Measurements from ENCODE around the gene EPHB2.

The EPHB2 gene

DNA sequence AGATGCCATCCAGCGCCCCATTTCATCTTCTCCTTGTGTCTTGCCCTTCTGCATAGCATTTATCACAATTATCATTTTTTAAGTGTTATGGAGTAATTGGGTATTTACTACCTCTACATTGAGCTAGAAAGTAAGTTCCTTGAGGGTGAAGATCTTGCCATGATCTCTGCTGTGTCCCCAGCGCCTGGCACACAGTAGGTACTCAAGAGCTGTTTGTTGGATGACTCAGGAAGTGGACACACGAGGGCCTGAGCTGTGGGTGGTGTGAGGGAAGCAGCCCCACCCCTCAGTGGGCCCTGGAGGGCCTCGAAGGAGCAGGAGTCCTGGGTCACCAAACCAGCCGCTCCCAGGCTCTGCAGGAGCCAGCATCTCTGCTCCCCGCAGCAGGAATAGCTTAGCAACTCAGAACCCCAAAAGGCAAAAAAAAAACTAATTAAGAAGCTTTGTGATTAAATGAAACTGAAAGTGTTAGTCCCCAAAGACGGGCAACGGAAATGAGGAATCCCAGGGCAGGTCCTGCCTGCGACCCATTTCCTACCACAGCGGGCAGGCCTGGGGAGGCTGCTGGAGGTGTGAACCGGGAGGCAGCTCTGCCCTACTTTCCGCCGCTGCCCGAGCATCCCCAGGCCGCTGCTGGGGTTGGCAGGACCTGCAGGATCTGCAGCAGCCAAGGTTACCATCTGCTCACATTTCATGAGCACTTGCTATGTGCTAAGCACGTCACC is 174.3 kb downstream of the EPHB2 start:
- DNase-seq: no peak

DNA sequence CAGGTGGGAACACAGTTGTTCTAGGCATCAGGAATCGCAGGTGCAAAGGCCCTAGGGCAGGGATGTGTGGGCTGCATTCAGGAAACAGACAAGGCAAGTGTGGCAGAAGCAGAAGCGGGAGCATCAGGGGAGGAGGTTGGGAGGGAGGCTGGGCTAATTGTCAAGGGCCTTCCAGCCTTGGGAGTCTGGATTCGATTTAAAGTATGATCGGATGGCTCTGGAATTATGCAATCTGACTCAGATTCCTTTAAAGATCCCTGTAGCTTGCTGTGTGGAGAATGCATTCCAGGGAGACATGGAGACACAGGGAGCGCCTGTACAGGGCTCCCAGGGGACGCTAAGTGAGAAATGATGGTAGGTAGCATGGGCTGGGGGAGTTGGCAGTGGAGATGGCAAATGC is 175.6 kb downstream of the EPHB2 start:
- no peak for DNase-seq

DNA sequence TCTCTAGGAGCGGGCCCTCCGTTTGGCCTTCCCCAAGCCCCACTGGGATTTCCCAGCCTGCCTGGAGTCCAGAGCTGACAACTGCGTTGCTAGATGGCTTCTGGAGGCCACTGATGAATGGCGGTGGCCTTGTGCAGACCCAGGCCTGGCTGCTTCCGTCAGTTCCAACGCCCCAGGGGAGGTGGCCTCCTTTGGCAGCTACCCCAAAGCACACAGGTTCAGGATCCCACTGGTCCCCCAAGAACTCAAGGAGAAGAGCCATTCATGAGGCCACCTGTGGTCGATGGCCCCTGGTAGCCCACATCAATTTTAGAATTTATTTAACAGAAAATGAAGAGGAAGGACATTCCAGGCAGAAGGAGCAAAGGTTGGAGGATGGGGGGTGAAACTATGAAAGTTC is 176.9 kb downstream of the EPHB2 start:
- DNase-seq: no peak

DNA sequence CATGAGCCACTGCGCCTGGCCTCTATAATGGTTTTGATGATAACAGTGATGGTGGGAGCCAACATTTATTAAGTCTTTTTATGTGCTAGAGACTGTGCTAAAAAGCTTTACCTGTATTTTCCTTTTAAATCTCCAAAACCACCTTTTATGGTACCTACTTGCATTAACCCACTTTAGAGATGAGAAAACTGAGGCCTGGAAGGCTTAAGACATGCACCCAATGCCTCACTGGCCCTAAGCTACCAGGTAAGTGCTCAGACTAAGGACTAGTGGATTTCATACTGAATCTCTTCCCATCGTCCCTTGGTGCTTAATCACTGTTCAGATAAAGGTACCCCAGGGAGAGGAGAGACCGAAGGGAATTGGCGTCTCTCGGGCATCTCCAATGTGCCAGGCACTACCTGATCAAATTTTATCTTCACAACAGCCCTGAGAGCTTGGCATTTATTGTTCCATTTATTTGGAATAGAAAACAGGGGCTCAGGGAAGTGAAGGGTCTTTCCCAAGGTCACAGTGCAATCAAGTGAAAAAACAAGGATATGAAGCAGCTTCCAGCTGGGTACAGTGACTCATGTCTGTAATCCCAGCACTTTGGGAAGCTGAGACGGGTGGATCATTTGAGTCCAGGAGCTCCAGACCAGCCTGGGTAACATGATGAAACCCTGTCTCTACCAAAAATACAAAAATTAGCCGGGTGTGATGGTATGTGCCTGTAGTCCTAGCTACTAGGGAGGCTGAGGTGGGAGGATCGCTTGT is 177.9 kb downstream of the EPHB2 start:
- no peak for DNase-seq

DNA sequence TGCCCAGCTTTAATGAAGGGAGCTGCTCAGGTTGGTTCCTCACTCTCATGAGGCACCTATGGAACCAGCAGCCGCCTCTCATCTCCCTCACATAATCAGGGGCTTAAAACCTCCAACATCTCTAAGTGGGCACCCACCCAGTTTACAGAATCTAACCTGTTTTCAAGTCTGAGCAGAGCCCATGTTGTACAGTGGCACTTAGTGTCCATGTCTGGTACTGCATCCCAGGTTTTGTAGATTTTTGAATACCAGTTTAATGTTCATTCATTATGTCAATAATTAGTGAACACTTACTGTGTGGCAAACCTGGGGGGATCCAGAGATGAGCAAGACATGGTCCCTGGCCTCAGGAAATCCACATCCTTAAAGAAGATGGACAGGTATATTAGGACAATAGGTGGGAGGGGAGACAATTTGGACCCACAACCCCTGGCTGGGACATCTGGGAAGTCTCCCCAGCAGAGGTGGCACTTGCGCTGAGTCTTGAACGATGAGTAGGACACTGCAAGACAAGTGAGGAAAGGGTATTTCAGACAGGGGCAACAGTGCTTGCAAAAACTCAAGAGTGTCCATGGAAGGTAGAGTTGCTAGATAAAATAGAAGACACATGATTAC is 178.7 kb downstream of the EPHB2 start:
- DNase-seq: no peak

DNA sequence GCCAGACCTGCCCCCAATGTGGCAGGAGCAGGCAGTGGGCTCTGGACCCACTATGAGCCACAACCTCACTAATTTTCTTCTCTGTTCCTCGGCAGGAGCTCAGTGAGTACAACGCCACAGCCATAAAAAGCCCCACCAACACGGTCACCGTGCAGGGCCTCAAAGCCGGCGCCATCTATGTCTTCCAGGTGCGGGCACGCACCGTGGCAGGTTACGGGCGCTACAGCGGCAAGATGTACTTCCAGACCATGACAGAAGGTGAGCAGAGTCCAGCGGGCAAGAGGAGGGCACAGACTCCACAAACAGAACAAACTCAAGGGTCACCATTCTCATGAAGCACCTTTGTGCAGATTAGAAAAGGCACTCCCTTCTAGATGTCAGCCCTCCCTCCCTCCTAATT is 182.2 kb downstream of the EPHB2 start:
- no peak for DNase-seq

DNA sequence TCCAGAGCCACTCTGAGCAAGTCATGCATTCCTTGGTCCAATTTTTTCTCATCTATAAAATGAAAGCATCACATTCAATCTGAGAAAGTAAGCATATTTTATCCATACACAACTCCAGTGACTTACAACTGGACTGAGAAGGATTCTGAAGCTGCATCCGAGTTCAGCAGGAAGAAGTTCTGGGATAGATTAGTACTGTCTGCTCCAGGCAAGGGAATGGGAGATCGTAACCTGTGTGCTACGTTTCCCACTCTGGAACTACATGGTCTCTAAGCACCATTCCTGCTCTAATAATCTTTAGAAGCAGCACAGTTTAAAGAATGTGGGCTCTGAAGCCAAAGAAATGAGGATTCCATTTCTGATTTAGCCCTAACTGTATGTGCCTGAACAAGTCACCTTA is 182.7 kb downstream of the EPHB2 start:
- DNase-seq: no peak

DNA sequence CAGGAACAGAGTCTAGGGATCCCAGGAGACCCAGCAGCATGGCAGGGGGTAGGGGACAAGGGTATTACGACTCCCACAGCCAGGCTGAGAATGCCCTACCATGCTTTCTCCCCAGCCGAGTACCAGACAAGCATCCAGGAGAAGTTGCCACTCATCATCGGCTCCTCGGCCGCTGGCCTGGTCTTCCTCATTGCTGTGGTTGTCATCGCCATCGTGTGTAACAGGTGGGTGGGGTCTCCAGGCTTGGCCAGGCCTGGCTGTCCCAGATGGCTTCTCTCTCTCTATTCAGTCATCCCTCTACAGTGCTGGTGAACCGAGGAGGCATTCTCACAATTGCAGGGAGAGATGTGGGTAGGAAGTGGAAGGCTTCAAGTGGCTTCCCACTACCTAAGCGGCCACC is 184.7 kb downstream of the EPHB2 start:
- DNase-seq: no peak

DNA sequence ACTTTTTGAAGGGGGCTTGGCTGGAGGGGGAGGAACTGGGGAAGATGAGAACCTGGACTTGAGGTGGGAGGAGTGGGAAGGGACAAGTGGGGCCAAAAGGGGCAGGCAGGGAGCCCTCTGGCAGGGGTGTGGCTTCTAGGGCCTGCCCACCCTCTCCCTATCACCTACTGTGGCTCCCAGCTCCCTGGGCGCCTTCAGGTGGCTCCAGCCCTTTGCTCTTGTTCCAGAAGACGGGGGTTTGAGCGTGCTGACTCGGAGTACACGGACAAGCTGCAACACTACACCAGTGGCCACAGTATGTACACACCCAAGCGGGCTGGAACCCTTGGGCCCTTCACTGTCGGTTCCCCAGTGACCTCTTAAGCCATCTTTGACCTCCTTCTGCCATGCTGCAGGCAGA is 185.5 kb downstream of the EPHB2 start:
- DNase-seq: no peak

DNA sequence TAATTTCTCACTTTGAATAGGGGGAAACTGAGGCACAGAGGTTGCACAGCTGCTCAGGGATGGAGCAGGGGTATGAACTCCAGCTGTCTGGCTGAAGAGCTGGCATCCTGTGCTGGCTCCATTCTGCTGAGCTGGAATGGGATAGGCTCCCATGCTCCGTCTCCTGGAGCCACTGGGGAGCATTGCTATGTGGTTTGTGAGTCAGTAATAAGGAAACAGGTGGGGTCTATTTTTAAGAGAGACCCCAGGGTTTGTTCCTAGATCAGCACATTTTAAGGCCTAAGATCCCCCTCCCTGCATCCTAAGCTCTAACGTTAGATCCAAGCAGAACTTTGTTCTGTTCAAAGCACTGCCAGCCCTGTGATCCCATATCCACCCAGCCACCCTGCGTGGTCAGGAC is 189.8 kb downstream of the EPHB2 start:
- DNase-seq: no peak

DNA sequence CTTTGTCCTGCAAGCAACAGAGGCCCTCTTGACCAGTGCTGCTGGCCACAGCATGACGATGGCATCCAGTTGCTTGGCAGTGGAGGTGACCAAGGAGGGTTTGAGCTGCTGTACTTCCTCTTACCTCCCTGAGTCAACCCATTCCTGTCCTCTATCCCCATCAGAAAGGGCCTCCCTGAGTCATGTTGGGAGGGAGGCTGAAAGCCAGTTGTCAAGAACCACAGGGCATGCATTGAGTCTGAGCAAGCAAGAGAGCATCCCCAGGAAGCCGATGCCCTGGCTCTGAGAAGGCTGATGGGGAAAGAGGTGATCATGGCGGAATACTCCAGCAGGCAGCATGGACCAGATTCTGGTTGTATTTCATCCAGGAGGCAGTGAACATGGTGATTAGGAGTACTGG is 192.5 kb downstream of the EPHB2 start:
- DNase-seq: no peak

DNA sequence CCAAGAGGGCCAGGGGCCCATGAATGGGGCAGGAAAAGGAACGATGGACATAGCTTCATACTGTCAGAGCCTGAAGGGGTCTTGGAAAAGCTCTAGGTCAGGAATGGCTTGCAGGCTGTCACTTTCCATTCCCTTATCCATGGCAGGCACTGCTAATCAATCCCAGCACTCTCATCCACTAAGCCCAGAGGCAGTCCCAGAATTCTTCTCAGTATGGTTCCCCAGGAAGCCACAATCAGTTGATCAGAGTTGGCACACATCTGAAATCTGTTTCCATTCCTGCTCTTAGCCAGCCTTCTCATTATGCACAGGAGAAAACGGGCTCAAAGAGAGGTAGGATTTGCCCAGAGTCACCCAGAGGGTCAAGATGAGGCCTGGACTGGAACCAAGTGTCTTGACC is 196.3 kb downstream of the EPHB2 start:
- no peak for DNase-seq

DNA sequence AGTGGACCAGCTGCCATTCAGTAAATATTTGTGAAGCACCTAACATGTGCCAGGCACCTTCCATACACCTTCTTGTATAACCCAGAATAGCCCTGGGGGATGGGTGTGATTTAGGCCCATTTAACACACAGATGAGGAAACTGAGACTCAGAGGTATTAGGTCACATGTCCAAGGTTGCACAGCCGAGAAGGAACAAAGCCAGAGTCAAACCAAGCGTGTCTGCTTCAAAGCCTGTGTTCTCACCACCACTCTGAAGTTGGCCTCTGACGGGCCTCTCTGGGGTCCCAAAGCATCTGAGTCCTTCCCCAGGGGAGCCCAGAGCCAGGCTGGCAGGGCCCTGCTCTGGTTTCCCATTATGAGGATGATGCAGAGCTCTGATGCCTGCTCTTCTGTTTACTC is 196.9 kb downstream of the EPHB2 start:
- no peak for DNase-seq

DNA sequence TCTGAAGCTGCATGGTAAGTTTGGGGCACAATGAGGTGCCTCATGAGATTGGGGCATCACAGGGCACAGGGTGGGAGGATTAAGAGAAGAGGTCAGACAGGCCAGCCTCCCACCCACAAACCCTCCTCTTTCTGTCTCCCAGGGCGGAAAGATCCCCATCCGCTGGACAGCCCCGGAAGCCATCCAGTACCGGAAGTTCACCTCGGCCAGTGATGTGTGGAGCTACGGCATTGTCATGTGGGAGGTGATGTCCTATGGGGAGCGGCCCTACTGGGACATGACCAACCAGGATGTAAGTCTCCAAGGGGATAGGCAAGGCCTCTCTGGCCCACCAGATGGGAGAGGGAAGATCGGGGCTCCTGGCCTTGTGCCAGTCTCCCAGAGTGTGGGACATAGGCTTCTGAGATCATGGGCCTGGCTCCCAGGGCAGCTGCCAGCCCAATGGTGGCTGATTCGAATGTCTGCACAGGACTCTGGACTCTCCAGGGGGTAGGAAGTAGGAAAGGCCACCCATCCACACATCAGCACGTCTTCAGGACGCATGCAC is 198.3 kb downstream of the EPHB2 start:
- DNase-seq: no peak

DNA sequence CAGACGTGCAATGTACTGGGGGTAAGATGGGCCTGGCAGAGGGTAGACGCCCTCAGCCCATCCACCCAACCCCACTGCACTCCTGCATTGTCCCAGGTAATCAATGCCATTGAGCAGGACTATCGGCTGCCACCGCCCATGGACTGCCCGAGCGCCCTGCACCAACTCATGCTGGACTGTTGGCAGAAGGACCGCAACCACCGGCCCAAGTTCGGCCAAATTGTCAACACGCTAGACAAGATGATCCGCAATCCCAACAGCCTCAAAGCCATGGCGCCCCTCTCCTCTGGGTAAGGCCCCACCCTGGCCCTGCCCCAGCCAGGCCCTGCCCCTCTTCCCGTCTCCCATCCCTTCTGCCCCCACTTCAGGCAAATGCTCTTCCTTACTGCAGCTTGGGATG is 199.6 kb downstream of the EPHB2 start:
- no peak for DNase-seq

DNA sequence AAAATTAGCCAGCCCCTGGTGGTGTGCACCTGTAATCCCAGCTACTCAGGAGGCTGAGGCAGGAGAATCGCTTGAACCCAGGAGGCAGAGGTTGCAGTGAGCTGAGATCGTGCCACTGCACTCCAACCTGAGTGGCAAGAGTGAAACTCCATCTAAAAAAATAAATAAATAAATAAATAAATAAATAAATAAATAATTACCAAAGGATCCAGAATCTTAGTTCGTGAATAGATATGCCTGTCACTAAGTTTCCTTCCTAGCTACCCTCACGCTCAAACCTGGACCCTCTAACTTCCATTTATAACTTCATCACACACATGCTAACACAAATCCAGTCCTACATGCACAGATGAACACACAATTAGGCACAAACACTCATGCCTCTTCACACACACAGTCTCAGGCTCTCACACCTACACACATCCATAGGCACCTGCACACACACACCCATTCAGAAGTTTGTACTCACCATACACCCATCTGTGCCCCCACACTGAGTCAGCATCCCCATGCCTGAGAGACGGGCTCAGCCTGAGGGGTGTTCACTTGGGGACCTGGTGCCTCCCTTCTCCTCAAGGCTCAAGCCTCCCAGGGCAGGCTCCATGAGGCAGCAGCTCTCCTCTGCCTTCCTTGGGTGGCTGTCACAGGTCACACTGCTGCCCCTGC is 200.5 kb downstream of the EPHB2 start:
- DNase-seq: no peak

DNA sequence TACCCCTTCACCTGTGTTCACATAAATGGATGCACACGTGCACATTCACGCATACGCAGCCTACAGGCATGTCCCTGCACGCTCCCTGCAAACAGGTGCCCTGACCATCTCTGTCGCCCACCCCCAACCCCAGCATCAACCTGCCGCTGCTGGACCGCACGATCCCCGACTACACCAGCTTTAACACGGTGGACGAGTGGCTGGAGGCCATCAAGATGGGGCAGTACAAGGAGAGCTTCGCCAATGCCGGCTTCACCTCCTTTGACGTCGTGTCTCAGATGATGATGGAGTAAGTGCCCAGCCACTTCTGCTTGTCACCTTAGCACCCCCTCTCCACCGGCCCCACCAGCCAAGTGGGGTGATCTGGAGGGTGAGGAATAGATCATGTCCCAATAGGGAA is 201.7 kb downstream of the EPHB2 start:
- DNase-seq: no peak

DNA sequence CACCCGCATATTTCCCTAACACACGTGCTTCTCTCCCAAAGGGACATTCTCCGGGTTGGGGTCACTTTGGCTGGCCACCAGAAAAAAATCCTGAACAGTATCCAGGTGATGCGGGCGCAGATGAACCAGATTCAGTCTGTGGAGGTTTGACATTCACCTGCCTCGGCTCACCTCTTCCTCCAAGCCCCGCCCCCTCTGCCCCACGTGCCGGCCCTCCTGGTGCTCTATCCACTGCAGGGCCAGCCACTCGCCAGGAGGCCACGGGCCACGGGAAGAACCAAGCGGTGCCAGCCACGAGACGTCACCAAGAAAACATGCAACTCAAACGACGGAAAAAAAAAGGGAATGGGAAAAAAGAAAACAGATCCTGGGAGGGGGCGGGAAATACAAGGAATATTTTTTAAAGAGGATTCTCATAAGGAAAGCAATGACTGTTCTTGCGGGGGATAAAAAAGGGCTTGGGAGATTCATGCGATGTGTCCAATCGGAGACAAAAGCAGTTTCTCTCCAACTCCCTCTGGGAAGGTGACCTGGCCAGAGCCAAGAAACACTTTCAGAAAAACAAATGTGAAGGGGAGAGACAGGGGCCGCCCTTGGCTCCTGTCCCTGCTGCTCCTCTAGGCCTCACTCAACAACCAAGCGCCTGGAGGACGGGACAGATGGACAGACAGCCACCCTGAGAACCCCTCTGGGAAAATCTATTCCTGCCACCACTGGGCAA is 202.9 kb downstream of the EPHB2 start:
- DNase-seq: no peak

DNA sequence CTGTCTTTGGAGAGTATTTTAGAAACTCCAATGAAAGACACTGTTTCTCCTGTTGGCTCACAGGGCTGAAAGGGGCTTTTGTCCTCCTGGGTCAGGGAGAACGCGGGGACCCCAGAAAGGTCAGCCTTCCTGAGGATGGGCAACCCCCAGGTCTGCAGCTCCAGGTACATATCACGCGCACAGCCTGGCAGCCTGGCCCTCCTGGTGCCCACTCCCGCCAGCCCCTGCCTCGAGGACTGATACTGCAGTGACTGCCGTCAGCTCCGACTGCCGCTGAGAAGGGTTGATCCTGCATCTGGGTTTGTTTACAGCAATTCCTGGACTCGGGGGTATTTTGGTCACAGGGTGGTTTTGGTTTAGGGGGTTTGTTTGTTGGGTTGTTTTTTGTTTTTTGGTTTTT is 203.5 kb downstream of the EPHB2 start:
- DNase-seq: no peak

DNA sequence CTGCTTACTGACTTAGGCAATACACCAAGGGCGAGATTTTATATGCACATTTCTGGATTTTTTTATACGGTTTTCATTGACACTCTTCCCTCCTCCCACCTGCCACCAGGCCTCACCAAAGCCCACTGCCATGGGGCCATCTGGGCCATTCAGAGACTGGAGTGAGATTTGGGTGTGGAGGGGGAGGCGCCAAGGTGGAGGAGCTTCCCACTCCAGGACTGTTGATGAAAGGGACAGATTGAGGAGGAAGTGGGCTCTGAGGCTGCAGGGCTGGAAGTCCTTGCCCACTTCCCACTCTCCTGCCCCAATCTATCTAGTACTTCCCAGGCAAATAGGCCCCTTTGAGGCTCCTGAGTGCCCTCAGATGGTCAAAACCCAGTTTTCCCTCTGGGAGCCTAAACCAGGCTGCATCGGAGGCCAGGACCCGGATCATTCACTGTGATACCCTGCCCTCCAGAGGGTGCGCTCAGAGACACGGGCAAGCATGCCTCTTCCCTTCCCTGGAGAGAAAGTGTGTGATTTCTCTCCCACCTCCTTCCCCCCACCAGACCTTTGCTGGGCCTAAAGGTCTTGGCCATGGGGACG is 204.1 kb downstream of the EPHB2 start:
- no peak for DNase-seq

DNA sequence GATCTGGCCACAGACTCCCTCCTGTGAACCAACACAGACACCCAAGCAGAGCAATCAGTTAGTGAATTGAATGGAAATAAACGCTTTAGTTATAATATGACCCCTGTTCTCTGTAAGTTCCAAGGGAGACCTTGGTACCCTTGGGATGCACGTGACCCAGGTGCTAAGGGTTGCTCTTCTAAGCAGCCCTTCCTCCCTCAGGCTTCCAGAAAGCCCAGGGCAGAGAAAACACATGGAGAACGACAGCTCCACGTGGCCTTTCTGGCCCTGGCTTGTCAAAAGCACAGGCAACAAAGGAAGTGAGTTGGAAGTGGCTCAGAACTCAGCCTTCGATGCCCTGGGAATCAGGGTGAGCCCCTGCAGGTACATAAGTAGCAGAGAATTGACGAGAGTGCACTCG is 204.6 kb downstream of the EPHB2 start:
- DNase-seq: no peak

All from right kidney (tissue), 1 donor.